GM23248 (cell line): Measurements from ENCODE around the gene CDH13.

Source experiments
- EZH2 ChIP-seq: fragments of 200-600 bp; sonication (generic); IDR thresholded peaks from 2 replicates; pipeline ENCODE4 v1.6.1; 2018; ENCODE audit warnings: antibody characterized with exemption, mild to moderate bottlenecking; ENCODE audit not compliant: insufficient read depth, poor library complexity, severe bottlenecking
- EZH2phosphoT487 ChIP-seq: fragments of 200-600 bp; sonication (generic); IDR thresholded peaks from 2 replicates; pipeline ENCODE4 v1.6.1; 2018; ENCODE audit warnings: antibody characterized with exemption, moderate library complexity, mild to moderate bottlenecking, low read depth; ENCODE audit not compliant: insufficient read depth

DNA sequence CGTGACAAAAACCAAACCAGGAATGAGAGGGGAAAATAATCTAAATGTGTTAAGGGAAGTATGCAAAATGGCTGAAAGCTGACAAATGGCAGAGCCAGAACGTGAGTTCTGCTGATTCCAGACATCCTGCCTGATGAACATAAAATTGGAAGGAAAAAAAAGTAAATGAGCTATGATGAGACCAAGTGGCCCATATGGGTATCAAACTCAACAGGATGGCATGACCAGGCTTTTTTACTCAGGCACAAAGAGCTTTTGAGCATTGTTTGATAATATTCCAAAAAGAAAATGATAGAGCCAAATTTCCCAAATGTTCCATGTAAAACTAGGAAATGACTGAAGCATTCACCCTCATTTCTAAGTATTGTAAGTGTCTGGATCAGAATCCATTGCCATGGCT, 449.2 kb downstream of the CDH13 start:
- TF ChIP-seq EZH2 (no peak), EZH2phosphoT487 (no peak)
